Glutamatergic neuron (in vitro differentiated cells): ENCODE data around the gene GREB1. TPM values are rescaled to one million over a fixed set of nuclear protein-coding genes. Genes with fewer than 3 reads are reported as not detected.

Experiments
- DNase-seq: peaks from one replicate; pipeline ENCODE4 v3.0.0; 2022
- H3K27ac Mint-ChIP-seq: one replicate; pipeline ENCODE4 v1.8.0; 2020; ENCODE audit warnings: mild to moderate bottlenecking, mixed read lengths, inconsistent platforms; ENCODE audit not compliant: unreplicated experiment
- H3K27me3 Mint-ChIP-seq: one replicate; pipeline ENCODE4 v1.8.0; 2020; ENCODE audit warnings: mild to moderate bottlenecking, moderate library complexity, mixed read lengths, inconsistent platforms; ENCODE audit not compliant: unreplicated experiment
- H3K36me3 Mint-ChIP-seq: one replicate; pipeline ENCODE4 v1.8.0; 2020; ENCODE audit warnings: mild to moderate bottlenecking, mixed read lengths, inconsistent platforms; ENCODE audit not compliant: unreplicated experiment
- H3K4me1 Mint-ChIP-seq: one replicate; pipeline ENCODE4 v1.8.0; 2020; ENCODE audit warnings: mild to moderate bottlenecking, low read depth, mixed read lengths, inconsistent platforms; ENCODE audit not compliant: unreplicated experiment
- H3K4me3 Mint-ChIP-seq: one replicate; pipeline ENCODE4 v1.8.0; 2020; ENCODE audit warnings: mild to moderate bottlenecking, mixed read lengths, inconsistent platforms; ENCODE audit not compliant: unreplicated experiment
- H3K9me3 Mint-ChIP-seq: one replicate; pipeline ENCODE4 v1.8.0; 2020; ENCODE audit warnings: mild to moderate bottlenecking, moderate library complexity, mixed read lengths, inconsistent platforms; ENCODE audit not compliant: unreplicated experiment
- CTCF ChIP-seq: fragments of 200-600 bp; sonication (generic); IDR thresholded peaks from one replicate; pipeline ENCODE4 v1.5.0; 2021; ENCODE audit not compliant: partially characterized antibody, unreplicated experiment
- total RNA-seq: library from RNA; stranded (reverse); fragmentation: NEBNext Ultra II Directional; extraction: Animal tissue kit (Norgen Biotek cat#: 25700); gene quantifications from one replicate; pipeline ENCODE4 v1.2.1, GENCODE V29; 2021; ENCODE audit not compliant: unreplicated experiment

GREB1 gene
- total RNA-seq, 1 donor from 2014 or later: 134 TPM

- no peak overlapping the region for H3K27ac Mint-ChIP-seq
- no peak overlapping the region for H3K4me3 Mint-ChIP-seq
- H3K9me3 Mint-ChIP-seq: peaks cover 2% of the 10 kb centered on the region
- no peak for DNase-seq
- H3K36me3 Mint-ChIP-seq: peaks cover 3% of the 10 kb centered on the region
- peaks cover 1% of the 10 kb centered on the region for H3K27me3 Mint-ChIP-seq
- peaks cover 42% of the 10 kb centered on the region for H3K4me1 Mint-ChIP-seq
- no peak for TF ChIP-seq CTCF
Measured at GRCh38 chr2:11559066-11559785, 25.4 kb downstream of the GREB1 start.

- TF ChIP-seq CTCF: no peak
- peaks cover 39% of the 10 kb centered on the region for H3K4me1 Mint-ChIP-seq
- peak overlapping the region; percentile 52 for H3K27ac Mint-ChIP-seq
- no peak for DNase-seq
- peaks cover 3% of the 10 kb centered on the region for H3K36me3 Mint-ChIP-seq
- no peak overlapping the region for H3K4me3 Mint-ChIP-seq
- peaks cover 1% of the 10 kb centered on the region for H3K27me3 Mint-ChIP-seq
- peaks cover 2% of the 10 kb centered on the region for H3K9me3 Mint-ChIP-seq
Measured at GRCh38 chr2:11559786-11560155, 25.9 kb downstream of the GREB1 start.

- peaks cover 2% of the 10 kb centered on the region for H3K9me3 Mint-ChIP-seq
- peaks cover 3% of the 10 kb centered on the region for H3K36me3 Mint-ChIP-seq
- no peak for TF ChIP-seq CTCF
- H3K27me3 Mint-ChIP-seq: peaks cover 1% of the 10 kb centered on the region
- H3K4me1 Mint-ChIP-seq: peaks cover 30% of the 10 kb centered on the region
- no peak overlapping the region for H3K27ac Mint-ChIP-seq
- DNase-seq: no peak
- H3K4me3 Mint-ChIP-seq: no peak overlapping the region
Measured at GRCh38 chr2:11560806-11561205, 27.0 kb downstream of the GREB1 start.

- Mint-ChIP-seq H3K27ac (no peak overlapping the region), H3K4me3 (no peak overlapping the region), H3K9me3 (peaks cover 2% of the 10 kb centered on the region), H3K36me3 (peaks cover 3% of the 10 kb centered on the region), H3K27me3 (peaks cover 1% of the 10 kb centered on the region), H3K4me1 (peaks cover 26% of the 10 kb centered on the region)
- TF ChIP-seq CTCF: no peak
- no peak for DNase-seq
Measured at GRCh38 chr2:11562011-11562410, 28.2 kb downstream of the GREB1 start.

- DNase-seq: no peak
- peaks cover 22% of the 10 kb centered on the region for H3K4me1 Mint-ChIP-seq
- TF ChIP-seq CTCF: no peak
- no peak overlapping the region for H3K4me3 Mint-ChIP-seq
- peaks cover 1% of the 10 kb centered on the region for H3K27me3 Mint-ChIP-seq
- H3K27ac Mint-ChIP-seq: no peak overlapping the region
- peaks cover 2% of the 10 kb centered on the region for H3K9me3 Mint-ChIP-seq
- H3K36me3 Mint-ChIP-seq: peaks cover 3% of the 10 kb centered on the region
Measured at GRCh38 chr2:11562476-11562875, 28.6 kb downstream of the GREB1 start.
